C4-2B (cell line): Measurements from ENCODE around the gene UNC13B.

Experiments
- ZFX ChIP-seq: fragments of 450-650 bp; IDR thresholded peaks from 2 replicates; pipeline ENCODE4 v1.6.1; 2017
- TF ChIP-seq, protein P1 (sequence below): fragments of 450-650 bp; conservative IDR thresholded peaks from 2 replicates; pipeline ENCODE4 v1.5.1; 2017; ENCODE audit warnings: mild to moderate bottlenecking

DNA sequence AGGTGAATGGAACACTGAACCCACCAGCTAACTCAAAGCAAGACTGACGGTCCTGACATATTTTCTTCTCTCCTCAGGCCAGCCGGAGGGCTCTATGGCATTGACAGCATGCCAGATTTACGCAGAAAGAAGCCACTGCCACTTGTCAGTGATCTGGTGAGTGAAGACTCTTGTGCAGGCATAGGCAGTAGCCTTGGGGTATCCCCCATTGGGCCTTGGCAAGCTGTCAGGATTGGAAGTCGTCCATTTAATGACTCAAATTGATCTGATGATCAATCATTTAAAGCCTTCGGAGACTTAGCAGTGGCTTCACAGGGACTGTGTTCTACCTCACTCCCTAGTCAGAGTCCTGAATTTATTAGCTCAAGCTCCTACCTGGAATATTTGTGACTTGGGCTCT lies 208.4 kb downstream of the UNC13B start:
- TF ChIP-seq, protein P1, sequence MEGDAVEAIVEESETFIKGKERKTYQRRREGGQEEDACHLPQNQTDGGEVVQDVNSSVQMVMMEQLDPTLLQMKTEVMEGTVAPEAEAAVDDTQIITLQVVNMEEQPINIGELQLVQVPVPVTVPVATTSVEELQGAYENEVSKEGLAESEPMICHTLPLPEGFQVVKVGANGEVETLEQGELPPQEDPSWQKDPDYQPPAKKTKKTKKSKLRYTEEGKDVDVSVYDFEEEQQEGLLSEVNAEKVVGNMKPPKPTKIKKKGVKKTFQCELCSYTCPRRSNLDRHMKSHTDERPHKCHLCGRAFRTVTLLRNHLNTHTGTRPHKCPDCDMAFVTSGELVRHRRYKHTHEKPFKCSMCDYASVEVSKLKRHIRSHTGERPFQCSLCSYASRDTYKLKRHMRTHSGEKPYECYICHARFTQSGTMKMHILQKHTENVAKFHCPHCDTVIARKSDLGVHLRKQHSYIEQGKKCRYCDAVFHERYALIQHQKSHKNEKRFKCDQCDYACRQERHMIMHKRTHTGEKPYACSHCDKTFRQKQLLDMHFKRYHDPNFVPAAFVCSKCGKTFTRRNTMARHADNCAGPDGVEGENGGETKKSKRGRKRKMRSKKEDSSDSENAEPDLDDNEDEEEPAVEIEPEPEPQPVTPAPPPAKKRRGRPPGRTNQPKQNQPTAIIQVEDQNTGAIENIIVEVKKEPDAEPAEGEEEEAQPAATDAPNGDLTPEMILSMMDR = no peak
- TF ChIP-seq ZFX = no peak
